Muscle layer of duodenum (tissue), 2 donors: ENCODE results near the gene GNAI2.
A peak's percentile ranks its signal among the peaks of the same experiment; 100 is the strongest.

Experiments
- H3K27ac ChIP-seq: one replicate; pipeline ENCODE4 v1.7.0; 2013; ENCODE audit warnings: mild to moderate bottlenecking, low read length
- H3K27me3 ChIP-seq: one replicate; pipeline ENCODE4 v1.7.0; 2013; ENCODE audit warnings: low read depth, mild to moderate bottlenecking, control low read depth, low read length
- H3K36me3 ChIP-seq, 2 donors: one replicate each; pipeline ENCODE4 v1.7.0; 2013; ENCODE audit warnings: low read length in 2 of 2, control low read depth in 1 of 2, mild to moderate bottlenecking in 1 of 2; ENCODE audit not compliant: insufficient read depth in 2 of 2, control insufficient read depth in 1 of 2
- H3K4me1 ChIP-seq, 2 donors: one replicate each; pipeline ENCODE4 v1.7.0; 2013; ENCODE audit warnings: low read length in 2 of 2, mild to moderate bottlenecking in 2 of 2, control low read depth in 1 of 2, moderate library complexity in 1 of 2; ENCODE audit not compliant: insufficient read depth in 2 of 2, control insufficient read depth in 1 of 2
- H3K4me3 ChIP-seq, 2 donors: one replicate each; pipeline ENCODE4 v1.7.0; 2013; ENCODE audit warnings: low read length in 2 of 2, low read depth in 1 of 2, mild to moderate bottlenecking in 1 of 2
- H3K9me3 ChIP-seq, 2 donors: one replicate each; pipeline ENCODE4 v1.7.0; 2013; ENCODE audit warnings: low read length in 2 of 2, control low read depth in 1 of 2, mild to moderate bottlenecking in 1 of 2; ENCODE audit not compliant: control insufficient read depth in 1 of 2
- donor health status: healthy.

GNAI2 gene

GRCh38 chr3:50235716-50236483, at the start of gene GNAI2:
Gene GNAI2 (plus strand): TSS chr3:50236204. CDS start chr3:50236336, 132 bp downstream.
- peak within 1 kb of the TSS; percentile 75 for H3K27ac ChIP-seq
- H3K36me3 ChIP-seq, result no peaks in the 10 kb centered on the region
- H3K27me3 ChIP-seq, result no peaks in the 10 kb centered on the region
- peaks cover 15 to 36% of the 10 kb centered on the region in 2 donors for H3K4me1 ChIP-seq
- H3K9me3 ChIP-seq, result no peaks in the 10 kb centered on the region
- peak within 1 kb of the TSS; percentile 78 to 96 for H3K4me3 ChIP-seq

- Histone ChIP-seq H3K27me3 (peaks cover under 1% of the 10 kb centered on the region), H3K4me3 (no peak overlapping the region), H3K36me3 (no peaks in the 10 kb centered on the region), H3K27ac (no peak overlapping the region), H3K4me1 (peaks cover 0 to 4% of the 10 kb centered on the region in 2 donors), H3K9me3 (no peaks in the 10 kb centered on the region)
Measured at GRCh38 chr3:50187750-50188149, 48.3 kb upstream of the GNAI2 start.

- H3K4me3 ChIP-seq, result no peak overlapping the region
- H3K27me3 ChIP-seq, result peaks cover 16% of the 10 kb centered on the region
- H3K36me3 ChIP-seq, result no peaks in the 10 kb centered on the region
- no peak overlapping the region for H3K27ac ChIP-seq
- peaks cover 0 to 13% of the 10 kb centered on the region in 2 donors for H3K4me1 ChIP-seq
- H3K9me3 ChIP-seq, result no peaks in the 10 kb centered on the region
Measured at GRCh38 chr3:50189274-50189673, 46.7 kb upstream of the GNAI2 start.

GRCh38 chr3:50189989-50190388, 46.0 kb upstream of the GNAI2 start:
- Histone ChIP-seq H3K4me1 (peaks cover 0 to 19% of the 10 kb centered on the region in 2 donors), H3K27ac (no peak overlapping the region), H3K27me3 (peaks cover 18% of the 10 kb centered on the region)

GRCh38 chr3:50190936-50191660, 44.9 kb upstream of the GNAI2 start, which contains the start of gene GNAT1:
Gene GNAT1 (plus strand): TSS chr3:50191610. CDS start chr3:50191726, 116 bp downstream.
- H3K27me3 ChIP-seq, result peaks cover 18% of the 10 kb centered on the region

More at GRCh38 chr3:50189989-50190388, 46.0 kb upstream of the GNAI2 start:
- no peak overlapping the region for H3K4me3 ChIP-seq
- H3K9me3 ChIP-seq, result no peaks in the 10 kb centered on the region
- H3K36me3 ChIP-seq, result no peaks in the 10 kb centered on the region

GRCh38 chr3:50192124-50192523, 43.9 kb upstream of the GNAI2 start:
- peaks cover 18% of the 10 kb centered on the region for H3K27me3 ChIP-seq
- peaks cover 0 to 19% of the 10 kb centered on the region in 2 donors for H3K4me1 ChIP-seq
- no peaks in the 10 kb centered on the region for H3K9me3 ChIP-seq
- no peak overlapping the region for H3K4me3 ChIP-seq
- H3K36me3 ChIP-seq, result no peaks in the 10 kb centered on the region
- no peak overlapping the region for H3K27ac ChIP-seq

More at GRCh38 chr3:50190936-50191660, 44.9 kb upstream of the GNAI2 start, which contains the start of gene GNAT1:
- Histone ChIP-seq H3K4me1 (peaks cover 0 to 19% of the 10 kb centered on the region in 2 donors), H3K9me3 (no peaks in the 10 kb centered on the region), H3K4me3 (no peak within 1 kb of the TSS), H3K27ac (no peak within 1 kb of the TSS), H3K36me3 (no peaks in the 10 kb centered on the region)

GRCh38 chr3:50192689-50193141, 43.3 kb upstream of the GNAI2 start:
- H3K27ac ChIP-seq, result no peak overlapping the region
- no peaks in the 10 kb centered on the region for H3K36me3 ChIP-seq
- H3K4me1 ChIP-seq, result peaks cover 0 to 19% of the 10 kb centered on the region in 2 donors
- no peak overlapping the region for H3K4me3 ChIP-seq
- no peaks in the 10 kb centered on the region for H3K9me3 ChIP-seq
- H3K27me3 ChIP-seq, result peaks cover 18% of the 10 kb centered on the region

- H3K27me3 ChIP-seq, result peaks cover 18% of the 10 kb centered on the region
- no peaks in the 10 kb centered on the region for H3K36me3 ChIP-seq
- H3K4me3 ChIP-seq, result no peak overlapping the region
- H3K27ac ChIP-seq, result no peak overlapping the region
- no peaks in the 10 kb centered on the region for H3K9me3 ChIP-seq
- peaks cover 0 to 19% of the 10 kb centered on the region in 2 donors for H3K4me1 ChIP-seq
Measured at GRCh38 chr3:50193286-50193685, 42.7 kb upstream of the GNAI2 start.

- no peaks in the 10 kb centered on the region for H3K36me3 ChIP-seq
- peaks cover 0 to 19% of the 10 kb centered on the region in 2 donors for H3K4me1 ChIP-seq
- no peak overlapping the region for H3K4me3 ChIP-seq
- H3K9me3 ChIP-seq, result no peaks in the 10 kb centered on the region
- H3K27me3 ChIP-seq, result peaks cover 18% of the 10 kb centered on the region
- no peak overlapping the region for H3K27ac ChIP-seq
Measured at GRCh38 chr3:50193746-50194127, 42.3 kb upstream of the GNAI2 start.

GRCh38 chr3:50194128-50194902, 41.7 kb upstream of the GNAI2 start:
- Histone ChIP-seq H3K27me3 (peaks cover 18% of the 10 kb centered on the region), H3K4me3 (peak overlapping the region in 1 of 2 donors; percentile 43), H3K4me1 (peaks cover 0 to 15% of the 10 kb centered on the region in 2 donors)

More at GRCh38 chr3:50194128-50194902, 41.7 kb upstream of the GNAI2 start:
- no peaks in the 10 kb centered on the region for H3K9me3 ChIP-seq
- H3K36me3 ChIP-seq, result no peaks in the 10 kb centered on the region
- H3K27ac ChIP-seq, result no peak overlapping the region
